Activated T-cell treated with anti-CD3 and anti-CD28 coated beads for 24 hours (primary cell): ENCODE results near the gene PLP2.

ENCODE experiments used
- DNase-seq: peaks from one replicate; pipeline ENCODE4 v3.0.0-alpha.2; 2020; ENCODE audit warnings: low read depth

The PLP2 gene

GRCh38 chrX:49209434-49210251 lies 37.9 kb downstream of the PLP2 start:
- DNase-seq, result no peak

GRCh38 chrX:49210406-49210805 lies 38.7 kb downstream of the PLP2 start:
- no peak for DNase-seq

- DNase-seq, result no peak
Measured at GRCh38 chrX:49211074-49211473, 39.4 kb downstream of the PLP2 start.

GRCh38 chrX:49212209-49212608 lies 40.5 kb downstream of the PLP2 start:
- no peak for DNase-seq

- DNase-seq, result no peak
Measured at GRCh38 chrX:49212861-49213260, 41.2 kb downstream of the PLP2 start.

DNA sequence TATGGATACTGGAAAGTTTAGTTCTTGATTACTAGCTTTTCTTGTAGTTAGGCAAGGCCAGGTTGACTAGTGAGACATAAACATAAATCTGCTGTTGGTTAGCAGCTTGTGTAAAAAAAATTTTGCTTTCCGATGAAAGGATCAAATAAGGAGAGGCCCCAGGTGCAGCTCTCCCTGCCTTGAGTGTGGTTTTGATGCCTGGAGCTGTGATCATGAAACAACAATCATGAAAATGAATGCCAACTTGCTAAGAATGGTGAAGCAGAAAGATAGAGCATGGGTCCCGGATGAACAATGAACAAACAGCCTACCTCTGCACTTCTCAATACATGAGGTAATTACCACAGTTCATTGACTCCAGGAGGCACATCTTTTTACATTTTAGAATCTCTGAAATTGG lies 42.7 kb downstream of the PLP2 start:
- DNase-seq, result no peak

DNA sequence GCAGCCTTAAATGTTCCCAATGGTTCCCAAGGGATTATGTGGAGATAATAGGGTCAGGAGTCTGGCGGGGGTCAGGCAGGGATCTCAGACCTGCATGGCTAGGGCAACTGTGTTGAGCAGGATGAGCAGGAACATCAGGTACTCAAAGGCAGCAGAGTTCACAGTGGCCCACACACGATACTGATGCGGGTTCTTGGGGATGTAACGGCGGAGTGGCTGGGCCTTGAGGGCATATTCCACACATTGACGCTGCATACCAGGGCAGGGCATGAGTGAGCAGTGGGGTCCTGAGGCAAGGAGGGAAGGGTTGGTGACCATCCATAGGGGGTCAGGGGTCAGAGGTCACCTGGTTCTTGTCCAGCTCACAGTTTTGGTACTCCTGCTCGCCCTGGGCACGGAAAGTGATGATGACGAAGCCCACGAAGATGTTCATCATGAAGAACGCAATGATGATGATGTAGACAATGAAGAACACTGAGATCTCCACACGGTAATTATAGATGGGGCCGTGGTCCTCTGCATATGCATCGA lies 43.4 kb downstream of the PLP2 start:
- DNase-seq, result no peak

- DNase-seq, result no peak
Measured at GRCh38 chrX:49220100-49220499, 48.4 kb downstream of the PLP2 start.

DNA sequence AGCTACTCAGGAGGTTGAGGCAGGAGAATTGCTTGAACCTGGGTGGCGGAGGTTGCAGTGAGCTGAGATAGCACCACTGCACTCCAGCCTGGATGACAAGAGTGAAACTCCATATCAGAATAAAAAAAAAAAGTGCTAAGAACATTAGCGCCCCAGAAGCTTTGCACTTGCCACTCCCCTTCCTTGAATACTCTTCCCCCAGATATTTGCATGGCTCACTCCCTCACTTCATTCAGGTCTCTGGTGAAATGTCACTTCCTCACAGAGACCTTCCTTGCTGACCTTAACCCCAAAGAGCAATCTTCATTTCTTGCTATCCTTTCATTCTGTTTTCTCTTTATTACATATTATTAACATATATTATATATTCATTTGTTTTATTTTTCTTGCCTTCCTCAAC lies 50.2 kb downstream of the PLP2 start:
- DNase-seq, result no peak
